HG02623 (cell line): ENCODE measurements around the gene TBC1D23.
A peak's percentile ranks its signal among the peaks of the same experiment; 100 is the strongest.
"Not testable (repeated sequence)": the region's sequence is repeated elsewhere in the genome, so short reads cannot be mapped to it uniquely, and the experiment has no call there.

ENCODE experiments used
- ATAC-seq: cut with Tn5 transposase; IDR thresholded peaks from one replicate; pipeline ENCODE4 v1.9.1; 2021; ENCODE audit warnings: moderate library complexity; ENCODE audit not compliant: unreplicated experiment

Gene TBC1D23

DNA sequence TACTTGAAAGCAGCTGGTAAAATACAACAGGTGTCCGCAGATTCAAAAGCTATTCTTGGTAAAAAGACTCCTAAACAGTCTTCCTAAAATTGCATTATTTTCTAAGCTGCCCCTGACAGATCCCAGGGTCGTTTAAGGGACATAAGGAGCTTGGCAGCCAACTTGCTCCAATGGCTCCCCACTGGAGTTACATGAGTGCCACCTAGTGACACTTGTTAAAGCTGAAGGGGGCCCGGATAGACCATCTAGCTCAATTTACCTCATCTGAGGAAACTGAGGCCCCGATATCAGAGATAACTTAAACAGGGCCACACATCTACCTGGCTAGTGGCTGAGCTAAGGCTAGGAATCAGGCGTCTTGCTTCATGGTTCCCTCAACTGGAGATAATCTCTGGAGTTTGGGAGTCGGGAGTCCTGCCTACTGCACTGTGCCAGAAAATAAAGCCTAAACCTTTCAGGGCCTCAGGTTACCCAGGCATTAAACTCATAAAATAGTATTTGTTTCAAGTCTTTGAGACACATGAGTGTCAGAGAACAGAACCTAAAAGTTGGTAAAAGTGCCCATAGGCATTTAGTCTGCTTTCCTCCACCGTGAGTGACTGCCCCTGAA lies 6.5 kb upstream of the TBC1D23 start:
- ATAC-seq: peak; percentile 70

DNA sequence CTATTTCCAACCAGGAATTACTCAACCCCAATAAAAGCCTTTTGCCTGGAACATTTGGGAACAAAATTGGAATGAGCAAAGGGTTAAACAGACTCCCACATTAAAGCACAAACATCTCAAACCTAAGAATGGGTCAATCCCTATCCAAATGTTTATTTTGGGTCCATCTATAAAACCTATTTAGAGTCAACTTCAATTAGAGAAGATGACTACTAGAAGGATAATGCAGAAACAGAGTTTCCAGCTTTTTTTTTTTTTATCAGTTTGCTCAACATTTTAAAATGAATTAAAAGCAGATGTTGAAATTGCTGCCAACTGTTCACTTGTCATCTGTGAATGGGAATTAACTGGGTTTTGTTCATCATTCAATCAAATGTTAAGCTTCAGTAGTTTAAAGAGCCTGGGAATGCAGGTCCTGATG lies 4.1 kb upstream of the TBC1D23 start:
- ATAC-seq: no peak

- no peak for ATAC-seq
Observed at GRCh38 chr3:100257586-100257985, 3.2 kb upstream of the TBC1D23 start.

GRCh38 chr3:100260081-100260684 lies 609 bp upstream of the TBC1D23 start:
- no peak for ATAC-seq

GRCh38 chr3:100261485-100261903 lies 702 bp downstream of the TBC1D23 start:
- no peak for ATAC-seq

- not testable (repeated sequence) for ATAC-seq
Observed at GRCh38 chr3:100262925-100263324, 2.1 kb downstream of the TBC1D23 start.

DNA sequence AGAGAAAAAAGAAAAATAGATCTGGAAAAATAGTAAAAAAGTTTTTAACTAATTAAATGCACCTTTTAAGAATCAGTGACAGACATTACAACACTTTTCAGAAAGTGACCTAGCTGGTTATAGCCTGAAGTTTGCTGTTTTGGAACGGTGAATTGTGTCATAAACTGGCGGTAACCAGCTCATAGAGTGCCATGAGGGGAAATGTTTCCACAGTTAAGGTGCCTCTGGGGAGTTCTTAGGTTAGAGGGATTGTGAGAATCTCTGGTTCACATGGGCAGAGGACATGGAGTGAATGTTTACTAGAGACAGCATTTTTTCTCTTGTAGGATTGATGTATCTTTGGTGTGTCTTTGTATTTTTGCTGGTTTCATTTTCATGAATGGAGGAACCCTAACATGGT lies 2.8 kb downstream of the TBC1D23 start:
- ATAC-seq: no peak

DNA sequence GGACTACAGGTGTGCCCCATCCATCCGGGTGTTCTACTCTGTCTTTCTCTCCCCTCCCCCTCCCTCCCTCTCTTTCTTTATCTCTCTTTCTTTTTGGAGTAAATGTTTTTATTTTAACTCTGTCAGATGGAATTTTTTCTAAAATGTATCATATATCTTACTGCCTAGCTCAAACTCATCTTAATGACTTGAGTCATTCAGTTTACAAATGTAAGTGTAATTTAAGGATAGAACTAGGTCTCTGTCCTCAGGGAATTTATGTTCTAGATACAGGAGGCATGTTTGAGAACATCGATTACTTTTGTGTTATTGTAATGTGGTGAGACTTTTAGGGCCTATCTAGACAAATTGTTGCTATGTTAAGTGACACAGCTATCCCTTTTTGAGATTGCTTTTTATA lies 3.5 kb downstream of the TBC1D23 start:
- ATAC-seq: no peak

DNA sequence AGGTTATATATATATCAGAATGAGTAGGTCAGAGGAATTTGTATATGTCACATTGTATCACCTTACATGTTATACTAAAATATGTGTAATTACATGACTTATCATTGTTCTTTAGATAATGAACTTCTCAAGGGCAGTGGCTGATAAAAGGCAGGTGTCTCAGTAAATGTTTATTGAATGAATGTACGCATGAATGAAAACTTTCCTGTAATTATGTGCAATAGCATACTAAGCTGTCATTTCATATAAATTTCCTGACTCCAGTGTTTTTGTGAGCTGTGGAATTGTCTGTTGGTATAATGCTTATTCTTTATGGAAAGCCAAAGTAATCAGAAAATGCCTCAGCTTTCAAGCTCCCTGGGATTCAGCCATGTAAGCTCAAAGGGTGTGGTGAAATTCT lies 4.2 kb downstream of the TBC1D23 start:
- ATAC-seq: no peak

DNA sequence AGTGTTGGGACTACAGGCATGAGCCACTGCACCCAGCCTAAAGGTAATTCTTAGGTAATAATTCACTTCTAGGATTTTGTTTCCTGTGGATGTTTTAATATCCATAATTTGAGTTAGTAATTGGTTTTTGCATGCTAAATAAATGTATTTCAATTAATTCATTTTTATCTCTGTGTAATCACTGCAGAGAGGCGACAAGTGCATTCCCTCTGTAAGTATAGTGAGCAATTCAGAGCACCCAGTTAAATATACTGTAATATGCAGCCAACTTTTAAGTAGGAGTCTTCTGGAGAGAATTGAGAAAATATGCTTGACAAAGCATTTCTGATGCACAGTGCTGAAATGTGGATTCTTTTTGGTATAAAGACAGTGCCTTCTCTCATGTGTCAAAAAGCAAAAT lies 5.7 kb downstream of the TBC1D23 start:
- no peak for ATAC-seq

DNA sequence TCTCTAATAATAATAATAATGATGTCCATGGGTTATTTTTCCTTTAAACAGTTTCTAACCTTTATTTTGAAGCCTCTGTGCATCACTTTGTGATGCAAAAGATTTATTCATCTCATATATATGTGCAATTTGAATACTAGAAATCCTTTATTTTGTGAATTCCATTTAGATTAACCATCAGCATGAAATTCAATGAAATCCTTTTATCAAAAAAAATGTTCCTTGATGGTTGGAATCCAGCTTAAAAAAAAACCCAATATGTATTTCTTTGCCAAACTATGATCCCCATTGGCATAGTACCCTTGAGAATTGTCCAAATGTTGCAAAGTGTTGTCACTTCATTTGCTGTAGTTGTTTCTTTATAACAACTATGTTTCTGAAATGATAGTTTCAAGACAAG lies 7.4 kb downstream of the TBC1D23 start:
- ATAC-seq: no peak

DNA sequence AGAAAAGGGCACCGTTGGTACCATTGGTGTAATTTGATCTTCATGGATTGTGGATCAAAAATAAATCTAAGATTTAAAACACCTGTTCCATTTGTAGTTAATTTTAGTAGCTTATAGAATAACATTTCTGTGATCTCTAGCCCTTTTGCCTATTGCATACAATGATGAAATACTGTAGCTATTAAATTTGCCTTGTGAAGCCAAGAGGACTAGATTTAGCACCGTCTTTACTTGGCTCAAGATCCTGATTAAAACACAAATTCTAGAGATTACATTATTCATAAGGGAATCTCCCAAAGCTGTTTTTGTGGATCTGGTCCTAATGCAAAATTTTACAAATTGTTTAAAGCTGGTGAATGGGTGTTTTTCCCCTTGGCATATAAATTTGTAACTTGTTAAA lies 8.2 kb downstream of the TBC1D23 start:
- no peak for ATAC-seq

GRCh38 chr3:100269410-100270214 lies 8.8 kb downstream of the TBC1D23 start:
- no peak for ATAC-seq

DNA sequence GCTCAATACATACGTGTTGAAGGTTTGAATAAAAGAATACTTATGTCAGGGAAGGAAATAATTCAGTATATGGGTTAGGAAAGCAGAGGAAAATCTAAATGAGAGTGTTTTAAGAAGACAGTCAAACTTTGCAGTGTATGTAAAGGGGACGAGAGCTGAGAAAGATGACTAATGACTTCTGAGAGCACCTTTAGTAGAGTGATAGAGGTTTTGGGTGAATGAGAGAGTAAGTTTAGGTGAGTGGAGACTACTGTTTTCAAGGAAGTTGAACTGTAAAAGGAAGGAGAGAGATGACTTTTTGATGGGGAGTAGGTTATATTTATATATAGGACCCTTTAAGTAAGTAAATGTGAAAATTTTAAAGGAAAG lies 9.4 kb downstream of the TBC1D23 start:
- no peak for ATAC-seq

- no peak for ATAC-seq
Observed at GRCh38 chr3:100271522-100271921, 10.7 kb downstream of the TBC1D23 start.

DNA sequence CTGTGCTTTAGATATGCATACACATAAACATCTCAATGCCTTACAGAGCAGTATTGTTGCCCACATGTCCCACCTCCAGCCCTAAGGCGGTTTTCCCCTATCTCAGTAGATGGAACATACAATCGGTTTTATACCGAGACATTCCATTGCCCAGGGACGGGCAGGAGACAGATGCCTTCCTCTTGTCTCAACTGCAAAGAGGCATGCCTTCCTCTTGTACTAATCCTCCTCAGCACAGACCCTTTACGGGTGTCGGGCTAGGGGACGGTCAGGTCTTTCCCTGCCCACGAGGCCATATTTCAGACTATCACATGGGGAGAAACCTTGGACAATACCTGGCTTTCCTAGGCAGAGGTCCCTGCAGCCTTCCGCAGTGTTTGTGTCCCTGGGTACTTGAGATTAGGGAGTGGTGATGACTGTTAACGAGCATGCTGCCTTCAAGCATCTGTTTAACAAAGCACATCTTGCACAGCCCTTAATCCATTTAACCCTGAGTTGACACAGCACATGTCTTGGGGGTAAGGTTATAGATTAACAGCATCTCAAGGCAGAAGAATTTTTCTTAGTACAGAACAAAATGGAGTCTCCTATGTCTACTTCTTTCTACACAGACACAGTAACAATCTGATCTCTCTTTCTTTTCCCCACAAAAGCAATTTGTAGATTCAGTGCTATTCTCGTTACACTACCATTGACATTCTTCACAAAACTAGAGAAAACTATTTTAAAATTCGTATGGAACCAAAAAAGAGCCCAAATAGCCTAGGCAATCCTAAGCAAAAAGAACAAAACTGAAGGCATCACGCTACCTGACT lies 12.2 kb downstream of the TBC1D23 start:
- ATAC-seq: not testable (repeated sequence)

GRCh38 chr3:100274361-100274760 lies 13.6 kb downstream of the TBC1D23 start:
- no peak for ATAC-seq

- no peak for ATAC-seq
Observed at GRCh38 chr3:100277255-100277800, 16.5 kb downstream of the TBC1D23 start.

- ATAC-seq: no peak
Observed at GRCh38 chr3:100278910-100279309, 18.1 kb downstream of the TBC1D23 start.

GRCh38 chr3:100288288-100288894 lies 27.6 kb downstream of the TBC1D23 start:
- ATAC-seq: no peak

DNA sequence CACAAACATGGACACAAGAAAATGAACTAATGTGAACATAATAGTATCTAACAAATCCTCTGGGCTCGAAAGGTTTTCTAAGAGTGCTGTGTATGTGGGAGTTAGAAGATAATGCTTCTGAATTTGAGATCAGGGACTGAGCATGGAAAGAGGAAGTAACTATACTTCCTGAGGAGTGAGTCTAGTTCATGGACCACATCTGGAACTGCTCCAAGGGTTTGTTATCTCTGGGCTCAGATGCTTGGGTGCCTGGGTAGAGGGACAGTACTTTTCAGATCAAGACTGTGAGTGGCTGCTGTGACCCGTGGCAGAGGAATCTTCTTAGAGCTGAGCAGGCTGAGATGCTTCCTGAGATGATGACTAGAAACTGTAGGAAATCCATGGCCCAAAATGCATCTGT lies 28.5 kb downstream of the TBC1D23 start:
- ATAC-seq: no peak
